Neural progenitor cell (in vitro differentiated cells): ENCODE measurements around the gene CIRBP.

Experiments
- EZH2 ChIP-seq: fragments of 200-600 bp; sonication (generic); IDR thresholded peaks from 2 replicates; pipeline ENCODE4 v1.6.1; 2017; ENCODE audit warnings: antibody characterized with exemption, mild to moderate bottlenecking, moderate library complexity
- EZH2phosphoT487 ChIP-seq: fragments of 200-600 bp; sonication (generic); IDR thresholded peaks from 2 replicates; pipeline ENCODE4 v1.6.1; 2017; ENCODE audit warnings: antibody characterized with exemption
- TF ChIP-seq, protein P1 (sequence below): fragments of 200-600 bp; sonication (generic); IDR thresholded peaks from 2 replicates; pipeline ENCODE4 v1.5.1; 2017; ENCODE audit warnings: antibody characterized with exemption, mild to moderate bottlenecking

DNA sequence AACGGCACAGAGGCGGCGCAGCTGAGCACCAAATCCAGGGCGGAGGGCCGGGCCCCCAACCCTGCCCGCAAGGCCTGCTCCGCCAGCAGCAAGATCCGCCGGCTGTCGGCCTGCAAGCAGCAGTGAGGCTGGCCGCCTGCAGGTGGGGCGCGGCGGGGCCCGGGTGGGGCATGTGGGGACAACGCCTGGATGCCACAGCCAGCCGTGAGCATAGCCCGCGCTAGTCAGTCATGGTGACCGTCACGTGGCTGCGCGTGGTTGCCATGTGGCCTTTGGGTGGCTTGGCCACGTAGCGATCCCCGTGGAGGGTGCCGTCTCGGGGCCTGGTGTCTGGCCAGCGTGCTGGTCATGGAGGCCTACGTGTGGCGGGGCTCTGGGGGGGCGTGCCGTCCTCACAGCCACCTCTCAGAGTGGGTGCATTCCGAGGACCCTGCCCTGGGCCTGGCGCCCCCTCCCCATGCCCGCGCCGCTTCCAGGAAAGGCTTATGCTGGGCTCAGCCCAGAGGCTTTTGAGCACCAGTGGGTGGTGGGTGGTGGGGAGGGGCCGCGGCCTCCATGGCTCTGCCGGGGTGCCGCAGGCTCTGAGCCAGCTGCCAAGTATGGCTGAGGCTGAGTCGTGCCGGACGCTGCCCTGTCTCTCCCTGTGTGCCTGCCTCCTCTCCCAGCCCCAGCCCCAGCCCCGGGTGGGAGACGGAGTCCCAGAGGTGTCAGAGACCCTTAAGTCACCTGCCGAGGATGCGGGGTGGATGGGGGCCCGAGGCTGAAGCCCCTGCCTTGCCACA is 42.4 kb upstream of the CIRBP start:
- TF ChIP-seq, protein P1, sequence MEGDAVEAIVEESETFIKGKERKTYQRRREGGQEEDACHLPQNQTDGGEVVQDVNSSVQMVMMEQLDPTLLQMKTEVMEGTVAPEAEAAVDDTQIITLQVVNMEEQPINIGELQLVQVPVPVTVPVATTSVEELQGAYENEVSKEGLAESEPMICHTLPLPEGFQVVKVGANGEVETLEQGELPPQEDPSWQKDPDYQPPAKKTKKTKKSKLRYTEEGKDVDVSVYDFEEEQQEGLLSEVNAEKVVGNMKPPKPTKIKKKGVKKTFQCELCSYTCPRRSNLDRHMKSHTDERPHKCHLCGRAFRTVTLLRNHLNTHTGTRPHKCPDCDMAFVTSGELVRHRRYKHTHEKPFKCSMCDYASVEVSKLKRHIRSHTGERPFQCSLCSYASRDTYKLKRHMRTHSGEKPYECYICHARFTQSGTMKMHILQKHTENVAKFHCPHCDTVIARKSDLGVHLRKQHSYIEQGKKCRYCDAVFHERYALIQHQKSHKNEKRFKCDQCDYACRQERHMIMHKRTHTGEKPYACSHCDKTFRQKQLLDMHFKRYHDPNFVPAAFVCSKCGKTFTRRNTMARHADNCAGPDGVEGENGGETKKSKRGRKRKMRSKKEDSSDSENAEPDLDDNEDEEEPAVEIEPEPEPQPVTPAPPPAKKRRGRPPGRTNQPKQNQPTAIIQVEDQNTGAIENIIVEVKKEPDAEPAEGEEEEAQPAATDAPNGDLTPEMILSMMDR = no peak
- TF ChIP-seq EZH2 (no peak), EZH2phosphoT487 (no peak)
